DMS79 treated with DMSO at 0.1 percent for 48 hours (cell line): ENCODE data around the gene POLR3H.
"Not testable (repeated sequence)": the region's sequence is repeated elsewhere in the genome, so short reads cannot be mapped to it uniquely, and the experiment has no call there.

Source experiments
- DNase-seq: peaks from one replicate; lab custom pipeline; 2025; lab: John Stamatoyannopoulos, UW

The POLR3H gene, protein sequence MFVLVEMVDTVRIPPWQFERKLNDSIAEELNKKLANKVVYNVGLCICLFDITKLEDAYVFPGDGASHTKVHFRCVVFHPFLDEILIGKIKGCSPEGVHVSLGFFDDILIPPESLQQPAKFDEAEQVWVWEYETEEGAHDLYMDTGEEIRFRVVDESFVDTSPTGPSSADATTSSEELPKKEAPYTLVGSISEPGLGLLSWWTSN

DNA sequence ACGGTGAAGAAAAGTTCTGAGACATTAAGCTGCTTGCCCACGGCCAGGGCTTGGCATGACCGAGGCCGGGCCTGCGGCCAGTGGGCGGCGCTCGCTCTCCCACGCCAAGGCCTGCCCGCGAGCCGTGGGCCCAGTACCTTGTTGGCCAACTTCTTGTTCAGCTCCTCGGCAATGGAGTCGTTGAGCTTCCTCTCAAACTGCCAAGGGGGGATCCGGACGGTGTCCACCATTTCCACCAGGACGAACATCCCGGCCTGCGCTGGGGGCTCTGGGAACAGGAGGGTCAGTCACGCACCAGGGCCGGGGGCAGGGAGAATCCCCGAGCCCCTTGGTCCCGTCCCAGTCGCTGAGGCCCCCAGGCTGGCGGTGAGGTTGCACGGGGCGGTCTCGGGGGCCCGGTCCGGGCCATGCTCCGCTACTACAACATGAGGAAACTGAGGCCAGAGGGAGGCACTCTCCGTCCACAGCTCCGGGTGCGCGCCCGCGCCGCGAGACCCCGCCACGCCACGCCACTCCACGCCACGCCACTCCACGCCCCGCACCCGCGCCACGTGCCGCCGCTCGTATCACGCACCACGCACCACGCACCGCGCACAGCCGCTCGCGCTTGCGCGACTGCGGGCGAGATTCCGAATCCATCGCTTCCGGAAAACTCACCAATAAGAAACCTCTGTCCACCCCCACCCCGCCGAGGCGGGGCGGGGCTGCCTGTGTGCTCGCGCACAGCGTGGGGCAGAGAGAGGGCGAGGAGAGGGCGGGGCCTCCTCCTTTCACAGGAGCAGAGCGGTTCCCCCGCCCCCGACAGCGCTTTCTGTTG, at the start of gene POLR3H:
POLR3H (minus strand) TSS at position 617 of the 817 bp plus-strand sequence; CDS start at position 248, 369 bp downstream.
- peak; percentile 67 for DNase-seq

DNA sequence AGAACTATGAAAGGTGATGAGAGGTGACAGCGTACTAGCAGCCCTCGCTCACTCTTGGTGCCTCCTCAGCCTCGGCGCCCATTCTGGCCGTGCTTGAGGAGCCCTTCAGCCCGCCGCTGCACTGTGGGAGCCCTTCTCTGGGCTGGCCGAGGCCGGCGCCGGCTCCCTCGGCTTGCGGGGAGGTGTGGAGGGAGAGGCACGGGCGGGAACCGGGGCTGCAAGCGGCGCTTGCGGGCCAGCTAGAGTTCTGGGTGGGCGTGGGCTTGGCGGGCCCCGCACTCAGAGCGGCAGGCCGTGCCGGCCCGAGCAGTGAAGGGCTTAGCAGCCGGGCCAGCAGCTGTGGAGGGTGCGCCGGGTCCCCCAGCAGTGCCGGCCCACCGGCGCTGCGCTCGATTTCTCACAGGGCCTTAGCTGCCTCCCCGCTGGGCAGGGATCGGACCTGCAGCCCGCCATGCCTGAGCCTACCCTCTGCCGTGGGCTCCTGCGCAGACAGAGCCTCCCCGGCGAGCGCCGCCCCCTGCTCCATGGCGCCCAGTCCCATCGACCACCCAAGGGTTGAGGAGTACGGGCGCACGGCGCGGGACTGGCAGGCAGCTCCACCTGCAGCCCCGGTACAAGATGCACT, 49.2 kb upstream of the POLR3H start:
- DNase-seq: not testable (repeated sequence)

DNA sequence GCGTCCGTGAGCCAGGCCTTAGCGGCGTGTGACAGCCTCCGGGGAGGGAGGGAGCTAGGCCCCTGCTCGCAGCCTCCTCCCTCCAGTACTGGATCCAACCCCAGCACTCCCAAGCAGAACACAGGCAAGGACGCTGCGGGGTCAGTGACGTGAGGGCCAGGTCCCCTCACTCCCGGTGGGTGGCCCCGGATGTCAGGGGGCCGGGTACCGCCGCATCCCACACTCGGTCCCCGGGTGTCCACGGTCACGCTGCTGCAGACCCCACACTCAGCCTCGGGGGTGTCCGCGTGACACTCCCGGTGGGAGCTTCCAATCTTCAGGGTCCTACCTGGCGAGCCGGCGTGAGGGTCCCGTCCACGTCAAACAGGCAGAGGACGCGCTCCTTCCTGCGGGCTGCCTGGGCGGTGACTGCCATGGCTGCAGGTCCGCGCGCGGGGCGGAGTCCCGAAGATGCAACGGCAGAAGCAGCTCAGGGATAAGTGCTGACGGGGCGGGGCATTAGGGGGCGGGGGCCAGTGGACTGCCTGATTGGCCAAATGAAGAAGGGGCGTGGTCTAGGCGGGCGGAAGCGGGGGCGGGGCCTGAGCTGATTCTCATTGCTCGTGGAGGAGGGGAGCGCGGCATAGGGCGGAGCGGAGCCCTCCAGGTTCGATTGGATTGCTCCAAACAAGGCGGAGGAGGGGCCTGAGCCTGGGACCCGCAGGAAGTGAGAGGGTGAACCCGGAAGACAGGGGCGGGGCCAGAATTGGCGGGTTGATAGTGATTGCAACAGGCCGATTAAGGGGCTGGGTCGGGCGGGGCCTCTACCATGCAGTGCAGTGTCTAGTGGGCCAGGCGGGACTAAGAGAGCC, 45.3 kb upstream of the POLR3H start, which contains the start of gene PMM1:
PMM1 (minus strand) TSS at position 450 of the 851 bp plus-strand sequence; CDS start at position 415, 35 bp downstream.
- peak; percentile 91 for DNase-seq

DNA sequence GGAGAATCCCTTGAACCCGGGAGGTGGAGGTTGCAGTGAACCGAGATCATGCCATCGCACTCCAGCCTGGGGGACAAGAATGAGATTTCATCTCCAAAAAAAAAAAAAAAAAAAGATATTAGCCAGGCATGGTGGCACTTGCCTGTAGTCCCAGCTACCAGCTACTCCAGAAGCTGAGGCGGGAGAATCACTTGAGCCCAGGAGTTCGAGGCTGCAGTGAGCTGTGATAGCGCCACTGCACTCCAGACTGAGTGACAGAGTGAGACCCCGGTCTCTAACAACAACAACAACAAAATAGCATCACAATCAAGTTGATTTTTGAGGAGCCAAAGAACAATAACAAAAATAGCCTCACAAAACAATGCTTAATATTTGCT, 43.1 kb upstream of the POLR3H start:
- no peak for DNase-seq

DNA sequence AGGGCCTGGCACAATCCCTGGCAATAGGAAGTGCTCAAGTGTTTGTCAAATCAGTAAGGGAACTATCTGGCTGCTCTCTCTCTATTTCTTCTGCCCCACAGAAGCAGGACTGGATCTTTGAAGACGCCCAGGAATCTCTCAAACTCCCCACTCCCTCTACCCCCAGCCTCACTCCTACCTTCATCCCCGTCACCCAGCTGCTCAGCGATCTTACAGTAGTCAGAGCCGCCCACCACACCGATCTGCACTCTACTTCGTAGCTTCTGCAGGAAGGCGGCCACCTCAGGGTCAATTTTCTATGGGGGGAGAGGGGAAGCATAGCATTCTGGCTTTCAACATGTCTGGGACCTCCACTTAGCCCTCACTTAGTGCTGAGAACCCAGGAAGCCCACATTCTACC, 41.6 kb upstream of the POLR3H start:
- no peak for DNase-seq

DNA sequence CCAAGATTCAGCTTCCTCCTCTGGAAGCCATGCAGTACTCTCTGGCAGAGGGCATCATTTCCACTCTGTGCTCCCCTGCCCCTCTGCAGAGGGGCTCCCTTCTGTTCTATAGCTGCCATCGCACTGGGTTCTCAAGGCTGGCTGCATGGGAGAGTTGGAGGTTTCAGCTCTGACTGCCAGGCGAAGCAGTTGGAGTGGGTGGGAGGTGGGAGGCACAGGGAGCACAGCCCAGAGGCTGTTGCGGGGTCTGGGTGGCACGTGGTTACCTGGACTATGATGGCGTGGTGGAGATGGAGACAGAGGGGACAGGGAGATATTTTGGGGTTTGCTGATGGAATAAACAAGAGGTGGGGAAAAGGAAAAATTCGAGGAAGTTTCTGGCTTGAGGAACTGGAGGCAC, 40.6 kb upstream of the POLR3H start:
- DNase-seq: no peak

DNA sequence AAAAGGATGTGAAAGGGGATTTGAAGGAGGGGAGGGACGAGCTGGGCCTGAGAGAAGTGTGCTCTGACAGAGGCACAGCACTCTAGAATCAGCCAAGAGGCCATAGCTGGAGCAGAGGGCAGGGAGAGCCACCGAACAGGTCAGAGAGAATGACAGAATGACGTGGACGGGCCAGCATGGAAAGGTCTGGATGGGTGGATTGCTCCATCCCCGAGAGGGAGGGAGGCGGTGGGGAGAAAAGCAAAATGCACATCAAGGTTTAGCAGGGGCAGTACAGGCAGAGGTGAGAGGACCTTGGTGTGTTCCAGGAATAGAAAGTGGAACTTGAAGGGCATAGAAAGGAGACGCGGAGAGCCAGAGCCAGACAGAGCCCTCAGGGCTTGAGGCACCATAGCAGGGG, 38.4 kb upstream of the POLR3H start:
- no peak for DNase-seq

DNA sequence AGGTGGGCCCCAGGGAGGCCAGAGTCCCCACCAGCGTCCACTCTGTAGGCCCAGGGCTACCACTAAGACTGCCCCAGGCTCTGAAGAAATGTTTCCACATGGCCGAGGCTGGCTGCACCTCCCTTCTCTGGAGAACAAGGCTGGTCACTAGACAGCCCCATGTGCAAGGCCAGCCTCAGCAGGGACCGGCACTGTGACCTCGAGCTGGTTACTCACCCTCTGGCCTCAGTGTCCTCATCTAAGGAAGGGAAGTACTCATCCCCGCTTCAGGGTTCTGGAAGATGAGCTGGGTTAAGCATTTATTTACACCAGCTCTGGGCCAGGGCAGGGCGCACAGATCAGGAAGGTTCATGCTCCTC, 35.7 kb upstream of the POLR3H start:
- no peak for DNase-seq

DNA sequence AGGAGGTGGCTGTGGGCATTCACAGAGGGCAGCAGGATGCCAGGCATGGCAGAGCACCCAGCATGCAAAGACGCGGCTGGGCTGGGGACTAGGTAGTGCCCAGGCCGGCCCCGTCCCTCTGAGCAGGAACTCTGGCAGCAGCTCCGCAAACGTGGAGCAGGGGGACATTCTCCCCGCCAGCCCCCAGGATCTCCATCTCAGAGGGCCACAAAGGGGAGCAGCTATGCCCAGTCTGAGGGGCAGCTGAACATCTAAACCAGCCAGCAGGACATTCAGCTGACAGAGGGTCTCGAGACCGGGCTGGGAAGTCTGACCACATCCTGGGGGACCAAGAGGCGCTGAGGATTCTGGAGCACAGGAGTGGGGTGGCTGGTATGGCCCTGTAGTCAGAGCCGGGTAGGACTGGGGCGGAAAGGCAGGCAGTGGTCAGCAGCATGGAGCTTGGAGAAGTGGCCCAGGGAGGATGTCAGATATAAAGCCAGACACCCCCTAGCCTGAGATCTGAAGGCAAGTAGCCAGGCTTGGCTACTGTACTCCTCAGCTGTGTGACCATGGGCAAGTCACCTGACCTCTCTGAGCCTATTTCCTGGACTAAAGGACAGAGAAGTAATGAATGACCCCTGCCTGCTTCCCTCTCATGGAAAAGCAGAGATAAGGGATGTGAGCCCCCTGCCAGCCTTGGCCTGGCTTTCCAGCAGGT, 35.2 kb upstream of the POLR3H start:
- no peak for DNase-seq

DNA sequence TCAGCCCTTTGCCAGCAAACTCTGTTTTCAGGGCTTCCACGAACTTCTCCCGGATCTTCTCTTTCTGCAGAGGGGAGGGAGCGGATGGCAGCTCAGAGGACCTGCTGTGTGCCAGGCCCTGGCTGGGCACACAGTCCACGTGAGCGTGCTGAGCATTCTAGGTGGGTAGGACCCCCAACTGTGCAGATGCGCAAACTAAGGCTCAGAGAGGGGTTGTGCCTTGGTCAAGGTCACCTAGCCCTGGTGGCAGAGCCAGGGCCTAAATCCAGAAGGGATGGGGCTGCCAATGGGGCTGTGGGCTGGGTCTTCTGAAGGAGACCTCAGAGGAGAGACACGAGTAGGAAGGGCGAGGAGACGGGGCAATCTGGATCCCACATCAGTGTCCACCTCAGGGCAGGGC, 34.5 kb upstream of the POLR3H start:
- no peak for DNase-seq

DNA sequence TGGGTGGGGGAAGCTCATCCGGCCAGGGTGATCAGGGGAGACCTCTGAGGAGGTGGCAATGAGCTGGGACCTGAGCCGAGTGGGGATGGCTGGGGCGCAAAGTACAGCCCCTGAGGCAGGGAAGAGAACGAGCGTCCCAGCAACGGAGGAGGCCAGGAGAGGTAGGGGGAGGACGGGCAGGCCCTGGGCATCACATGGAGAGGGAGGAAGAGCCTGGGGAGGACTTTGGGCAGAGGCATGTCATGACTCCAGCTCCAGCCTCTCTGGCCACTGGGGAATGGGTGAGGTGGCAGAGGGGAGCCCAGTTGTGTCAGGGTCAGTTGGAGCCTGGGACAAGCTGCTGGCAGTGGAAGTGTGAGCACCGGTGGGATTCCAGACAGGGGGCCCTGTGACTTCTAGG, 33.8 kb upstream of the POLR3H start:
- DNase-seq: no peak

DNA sequence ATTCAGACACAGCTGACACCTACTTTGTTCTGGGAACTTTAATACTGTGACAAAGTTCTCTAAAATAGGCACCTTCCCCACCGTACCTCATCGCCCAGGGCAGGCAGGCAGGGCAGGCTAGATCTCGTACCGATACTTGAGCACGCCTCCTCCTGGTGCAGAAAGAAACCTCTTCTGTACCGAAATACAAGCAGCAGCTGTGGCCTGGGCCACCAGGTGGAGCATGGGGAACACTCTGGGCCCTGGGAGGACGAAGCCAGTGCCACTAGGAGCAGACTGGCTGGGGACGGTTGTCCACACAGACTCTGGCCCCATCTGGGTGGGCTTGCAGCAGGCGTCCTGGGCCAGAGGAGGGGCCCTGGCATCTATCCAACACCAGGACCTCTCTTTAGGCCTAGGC, 32.6 kb upstream of the POLR3H start:
- no peak for DNase-seq

DNA sequence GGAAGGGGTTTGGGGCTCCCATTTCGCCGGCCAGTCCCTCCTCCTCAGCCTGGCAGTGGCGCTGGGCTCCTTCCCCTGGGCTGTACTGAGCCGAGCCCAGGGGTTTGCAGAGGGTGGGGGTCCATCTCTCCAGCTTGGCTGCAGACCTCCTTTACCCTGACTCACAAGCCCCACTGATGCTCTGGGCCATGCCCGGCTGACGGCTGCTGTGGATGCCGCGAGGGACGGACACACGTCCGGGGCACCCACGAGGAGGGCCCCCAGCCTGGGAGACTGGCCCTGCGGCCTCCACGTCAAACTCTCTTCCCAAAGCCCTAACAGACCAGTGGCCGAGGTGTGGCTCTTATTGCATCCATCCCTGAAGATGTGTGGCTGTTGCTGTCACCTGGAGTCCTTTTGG, 31.3 kb upstream of the POLR3H start:
- DNase-seq: no peak

DNA sequence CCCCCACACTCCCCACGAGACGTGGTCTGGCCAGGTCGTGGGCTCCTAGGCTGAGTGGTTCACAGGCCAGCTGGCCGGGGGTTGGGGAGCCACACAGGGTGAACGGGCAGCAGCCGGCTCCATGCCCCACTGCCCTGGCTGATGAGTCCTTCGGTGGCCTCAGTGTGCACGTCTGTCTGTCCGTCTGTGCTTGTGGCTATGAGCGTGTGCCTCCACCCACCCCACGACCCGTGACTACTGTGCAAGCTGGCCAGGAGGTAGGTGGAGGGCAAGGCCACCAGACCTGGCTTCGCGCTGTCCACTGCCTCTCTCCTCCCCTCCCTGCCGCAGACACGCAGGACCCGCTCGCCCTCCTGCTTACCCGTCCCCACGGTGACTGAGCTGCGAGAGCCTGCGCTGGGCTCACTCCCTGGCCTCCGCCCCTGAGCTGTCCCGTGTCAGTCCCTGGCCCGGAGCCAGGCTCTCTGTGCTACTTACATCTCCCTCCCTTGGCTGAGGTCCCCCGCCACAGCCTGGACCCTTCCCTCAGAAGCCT, 30.6 kb upstream of the POLR3H start:
- no peak for DNase-seq

DNA sequence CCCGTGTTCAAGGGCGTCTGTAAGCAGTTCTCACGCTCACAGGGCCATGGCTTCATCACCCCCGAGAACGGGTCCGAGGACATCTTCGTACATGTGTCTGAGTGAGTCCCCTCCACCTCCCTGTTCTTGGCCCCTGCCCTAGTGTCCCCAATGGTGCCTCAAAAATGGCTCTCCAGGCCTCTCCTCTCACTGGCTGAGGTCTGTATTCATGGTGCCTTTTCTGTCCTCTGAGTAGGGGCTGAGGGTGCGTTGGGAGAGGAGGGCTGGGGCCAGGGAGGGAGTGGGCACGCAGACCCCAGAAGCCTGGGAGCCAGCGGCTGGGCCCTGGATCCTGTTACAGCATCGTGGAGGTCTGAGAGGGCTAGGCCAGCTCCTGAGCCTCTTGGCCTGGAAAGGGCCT, 29.4 kb upstream of the POLR3H start:
- DNase-seq: no peak

DNA sequence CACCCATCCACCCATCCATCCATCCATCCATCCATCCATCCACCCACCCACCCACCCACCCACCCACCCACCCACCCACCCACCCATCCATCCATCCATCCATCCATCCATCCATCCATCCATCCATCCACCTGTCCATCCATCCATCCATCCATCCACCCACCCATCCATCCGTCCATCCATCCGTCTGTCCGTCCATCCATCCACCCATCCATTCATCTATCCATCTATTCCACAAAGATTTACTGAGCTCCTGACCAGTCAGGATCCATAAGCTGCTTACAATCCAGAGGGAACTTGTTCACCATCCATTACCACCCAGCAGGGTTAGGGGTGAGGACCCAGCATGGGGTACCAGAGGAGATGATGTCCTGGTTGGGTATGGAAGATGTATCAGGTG, 28.0 kb upstream of the POLR3H start:
- not testable (repeated sequence) for DNase-seq

DNA sequence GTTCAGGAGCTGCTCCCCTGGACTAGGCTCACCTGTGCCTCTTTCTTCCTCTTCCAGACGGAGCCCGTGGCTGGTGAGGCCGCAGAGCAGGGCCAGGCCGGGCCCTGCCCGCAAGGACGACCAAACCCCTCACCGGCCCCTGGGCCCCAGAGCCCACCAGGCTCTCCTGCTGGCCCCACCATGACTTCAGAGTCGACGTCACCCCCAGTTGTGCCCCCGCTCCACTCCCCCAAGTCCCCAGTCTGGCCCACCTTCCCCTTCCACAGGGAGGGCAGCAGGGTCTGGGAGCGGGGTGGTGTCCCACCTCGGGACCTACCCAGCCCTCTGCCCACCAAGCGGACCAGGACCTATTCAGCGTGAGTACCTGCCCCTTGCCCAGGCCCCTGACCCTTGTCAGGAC, 27.5 kb upstream of the POLR3H start:
- no peak for DNase-seq

DNA sequence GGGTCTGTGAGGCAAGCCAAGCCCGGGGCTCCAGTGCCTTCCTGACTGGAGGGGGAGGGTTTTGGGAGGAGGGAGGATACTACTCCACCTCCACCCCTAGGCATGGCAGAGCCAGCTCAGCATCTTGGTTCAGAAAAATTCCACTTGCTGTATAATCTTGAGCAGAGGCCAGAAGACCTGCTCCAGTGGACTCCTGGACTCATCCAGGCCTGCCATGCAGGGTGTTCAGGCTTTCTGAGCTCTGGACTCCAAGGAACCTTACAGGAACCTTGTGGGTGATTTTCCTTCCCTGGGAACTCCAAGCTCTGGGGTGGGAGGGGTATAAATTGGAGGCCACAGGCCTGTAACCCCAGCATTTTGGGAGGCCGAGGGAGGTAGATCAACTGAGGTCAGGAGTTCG, 26.0 kb upstream of the POLR3H start:
- no peak for DNase-seq

DNA sequence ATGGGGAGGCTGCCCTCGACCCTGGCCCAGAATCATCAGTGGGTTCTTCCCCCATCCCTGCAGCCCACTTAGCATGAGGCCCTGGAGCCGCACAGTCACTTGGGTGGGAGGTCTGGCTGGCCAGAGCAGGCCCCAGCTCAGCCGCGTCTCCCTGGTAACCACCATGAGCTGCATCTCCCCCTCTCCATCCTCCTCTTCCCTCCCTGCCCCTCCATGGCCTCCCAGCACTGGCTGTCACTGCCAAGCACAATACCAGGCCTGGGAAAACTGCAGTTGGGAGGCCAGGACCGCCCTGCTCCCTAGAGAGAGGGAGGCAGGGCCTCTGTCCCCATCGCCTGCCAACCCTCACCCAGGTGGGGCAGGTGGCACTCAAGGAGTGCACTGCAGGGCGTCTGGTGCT, 24.5 kb upstream of the POLR3H start:
- no peak for DNase-seq

DNA sequence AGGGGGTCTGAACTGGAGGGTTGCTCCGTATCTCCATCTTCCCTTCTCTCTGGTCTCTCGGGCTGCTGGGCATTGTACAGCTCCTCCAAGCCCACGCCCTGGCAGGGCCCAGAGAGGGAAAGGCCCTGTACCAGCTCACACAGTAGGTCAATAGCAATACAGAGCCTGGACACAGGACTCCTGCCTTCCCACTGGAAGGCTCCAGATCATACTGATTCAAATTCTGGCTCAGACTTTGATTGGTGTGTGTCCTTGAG, 23.2 kb upstream of the POLR3H start:
- DNase-seq: no peak

DNA sequence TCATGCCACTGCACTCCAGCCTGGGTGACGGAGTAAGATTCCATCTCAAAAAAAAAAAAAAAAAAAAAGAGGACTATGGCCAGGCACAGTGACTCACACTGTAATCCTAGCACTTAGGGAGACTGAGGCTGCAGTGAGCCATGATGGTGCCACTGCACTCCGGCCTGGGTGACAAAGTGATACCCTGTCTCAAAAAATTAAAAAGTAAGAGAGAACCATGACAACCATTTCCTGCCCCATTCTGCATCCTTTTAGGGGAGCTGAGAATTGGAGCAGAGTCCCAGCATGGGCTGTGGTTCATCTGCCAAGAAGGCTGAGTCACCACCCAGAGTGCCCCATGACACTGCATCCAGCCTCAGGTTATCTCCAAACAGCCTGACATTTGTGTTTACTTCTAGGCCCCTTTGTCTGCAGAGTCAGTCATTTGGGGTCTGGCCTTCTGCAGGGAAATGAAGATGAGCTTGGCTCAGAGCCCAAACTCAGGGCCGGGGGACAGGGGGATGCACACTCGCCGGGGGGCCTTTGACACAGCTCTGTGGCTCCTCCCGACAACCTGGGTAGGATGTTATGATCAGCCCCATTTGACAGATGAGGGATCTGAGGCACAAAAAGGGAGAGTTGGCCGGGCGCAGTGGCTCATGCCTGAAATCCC, 21.3 kb upstream of the POLR3H start:
- DNase-seq: no peak
